GM12878 (cell line): ENCODE measurements around the gene SCD5. TPM values are rescaled to one million over a fixed set of nuclear protein-coding genes. Genes with fewer than 3 reads are reported as not detected.

Experiments used
- ASH2L ChIP-seq: fragments of 300-600, 200-600 bp; sonication (generic); IDR thresholded peaks from 2 replicates; pipeline ENCODE4 v1.6.1; 2017; ENCODE audit warnings: low read depth, mild to moderate bottlenecking, borderline replicate concordance
- BMI1 ChIP-seq: fragments of 450-650 bp; IDR thresholded peaks from 2 replicates; pipeline ENCODE4 v1.6.1; 2016; ENCODE audit warnings: mild to moderate bottlenecking, moderate library complexity, borderline replicate concordance
- IKZF1 ChIP-seq: fragments of 450-650 bp; conservative IDR thresholded peaks from 2 replicates; pipeline ENCODE4 v1.6.1; 2017; ENCODE audit warnings: antibody characterized with exemption, mild to moderate bottlenecking
- KLF5 ChIP-seq: fragments of 450-650 bp; IDR thresholded peaks from 2 replicates; pipeline ENCODE4 v1.6.1; 2014; ENCODE audit warnings: mild to moderate bottlenecking; ENCODE audit not compliant: partially characterized antibody
- MTA3 ChIP-seq: IDR thresholded peaks from 2 replicates; pipeline ENCODE4 v1.6.1; 2012; ENCODE audit warnings: low read length, inconsistent platforms, borderline replicate concordance
- PKNOX1 ChIP-seq: fragments of 450-650 bp; IDR thresholded peaks from 2 replicates; pipeline ENCODE4 v1.6.1; 2016; ENCODE audit warnings: mild to moderate bottlenecking
- REST ChIP-seq: IDR thresholded peaks from 2 replicates; pipeline ENCODE4 v1.6.1; 2012; ENCODE audit warnings: mild to moderate bottlenecking, low read depth, low read length
- SIN3A ChIP-seq: IDR thresholded peaks from 2 replicates; pipeline ENCODE4 v1.6.1; 2012; ENCODE audit warnings: low read depth, low read length, improper control_type of control experiment
- SIX5 ChIP-seq: IDR thresholded peaks from 2 replicates; pipeline ENCODE4 v1.6.1; 2011; ENCODE audit warnings: mild to moderate bottlenecking, low read depth, low read length, moderate library complexity; ENCODE audit not compliant: severe bottlenecking
- SPI1 ChIP-seq: IDR thresholded peaks from 2 replicates; pipeline ENCODE4 v1.6.1; 2011; ENCODE audit warnings: low read depth, mild to moderate bottlenecking, low read length, moderate library complexity, borderline replicate concordance; ENCODE audit not compliant: insufficient read depth
- ZBED1 ChIP-seq: IDR thresholded peaks from 2 replicates; pipeline ENCODE4 v1.6.1; 2016; ENCODE audit warnings: borderline replicate concordance
- ZNF592 ChIP-seq: fragments of 450-650 bp; IDR thresholded peaks from 2 replicates; pipeline ENCODE4 v1.6.1; 2017; ENCODE audit warnings: mild to moderate bottlenecking, moderate library complexity
- polyA plus RNA-seq, 11 experiments: library from polyadenylated mRNA; depleted of rRNA in 4 of 11; unstranded in 6 of 11; stranded (reverse) in 5 of 11; fragments of >200 nt; fragmentation: Nextera tagmentation in 4 of 11; fragmentation: Illumina TruSeq in 1 of 11; extraction: Ambion mirVana in 4 of 11; extraction: Trizol in 1 of 11; gene quantifications; 1 replicate in 1 of 11; 2 replicates in 10 of 11; pipeline versions ENCODE4 v1.2.1 to v1.2.3, GENCODE V29; 2011 to 2016; ENCODE audit warnings: inconsistent platforms in 2 of 11, missing spikeins in 2 of 11, low read depth in 1 of 11
- total RNA-seq, 4 experiments: library from RNA; depleted of rRNA in 3 of 4; stranded (reverse); fragments of >200 nt in 3 of 4; fragmentation: Illumina TruSeq in 1 of 4; extraction: Trizol in 1 of 4; gene quantifications; 2 replicates each; pipeline versions ENCODE4 v1.2.1 to v1.2.3, GENCODE V29; 2013 to 2021

SCD5 gene
- total and polyA plus RNA-seq, 10 of the 15 experiments (the other 5 are each of a cell fraction or from before 2014, with no cell fraction given), result 2.4 to 15.0 (median 4.2) TPM

GRCh38 chr4:82811392-82811791 is 12.8 kb upstream of the SCD5 start (continued):
- TF ChIP-seq SIX5, result no peak
- no peak for TF ChIP-seq PKNOX1
- no peak for TF ChIP-seq REST
- no peak for TF ChIP-seq KLF5
- TF ChIP-seq SIN3A, result no peak
- TF ChIP-seq IKZF1, result no peak
- no peak for TF ChIP-seq ZNF592
- no peak for TF ChIP-seq BMI1
- TF ChIP-seq SPI1, result no peak
- TF ChIP-seq ASH2L, result no peak
- TF ChIP-seq MTA3, result no peak
- TF ChIP-seq ZBED1, result no peak
